ENCODE results near the gene CACNA1D. TPM values are rescaled to one million over a fixed set of nuclear protein-coding genes. Genes with fewer than 3 reads are reported as not detected.
A peak's percentile ranks its signal among the peaks of the same experiment; 100 is the strongest.

Gene CACNA1D
- total and polyA plus RNA-seq, 2 donors from 2014 or later = 3.7 to 35.7 TPM

DNA sequence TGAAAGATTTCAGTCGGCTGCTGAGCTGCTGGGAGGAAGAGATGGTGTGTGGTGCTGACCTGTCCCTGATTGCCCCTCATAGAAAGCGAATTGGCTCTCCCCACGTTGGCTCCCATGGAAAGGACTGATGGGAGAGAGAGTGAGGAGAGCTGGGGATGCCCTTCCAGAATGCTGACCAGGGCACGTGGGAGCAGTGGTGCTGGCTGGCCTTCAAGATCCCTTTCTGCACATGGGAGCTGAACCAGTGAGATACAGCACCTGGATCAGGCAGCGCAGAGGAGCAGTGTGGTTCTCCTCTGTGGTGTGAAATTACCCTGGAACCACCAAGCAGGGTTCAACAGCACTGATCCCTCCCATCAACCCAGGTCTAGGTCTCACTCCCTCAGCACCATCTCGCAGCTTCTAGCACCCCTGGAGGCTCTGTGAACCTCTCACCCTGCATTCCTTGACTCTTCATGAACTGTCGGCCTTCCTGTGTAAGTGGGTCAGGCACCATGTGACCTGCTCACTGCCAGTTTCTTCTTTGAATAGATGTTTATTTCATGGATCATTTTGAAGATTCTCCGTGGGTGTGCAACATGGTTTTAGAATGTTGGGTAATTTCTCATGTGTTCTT is 55.7 kb downstream of the CACNA1D start:
- Histone ChIP-seq H3K36me3 (ENCODE audit: control insufficient read depth in 2 of 3, insufficient read depth in 3 of 3, low read length in 3 of 3) (no peaks in the 10 kb centered on the region), H3K4me3 (ENCODE audit: low read length in 3 of 3) (no peak overlapping the region), H3K4me1 (ENCODE audit: control insufficient read depth in 2 of 3, insufficient read depth in 2 of 3, low read depth in 1 of 3, low read length in 3 of 3) (peaks cover 0 to 20% (median 14%) of the 10 kb centered on the region in 3 donors), H3K27ac (ENCODE audit: low read depth in 2 of 2, low read length in 2 of 2) (no peak overlapping the region), H3K9ac (ENCODE audit: low read length in 3 of 3) (no peak overlapping the region), H3K9me3 (ENCODE audit: control insufficient read depth in 2 of 3, insufficient read depth in 1 of 3, low read length in 3 of 3) (no peaks in the 10 kb centered on the region), H3K27me3 (ENCODE audit: control insufficient read depth, insufficient read depth, low read length) (no peaks in the 10 kb centered on the region)
- FAIRE-seq (no peak), DNase-seq (no peak)
- intact Hi-C loops (cut with DNase I) = no loop called here
- TF ChIP-seq, protein P1, sequence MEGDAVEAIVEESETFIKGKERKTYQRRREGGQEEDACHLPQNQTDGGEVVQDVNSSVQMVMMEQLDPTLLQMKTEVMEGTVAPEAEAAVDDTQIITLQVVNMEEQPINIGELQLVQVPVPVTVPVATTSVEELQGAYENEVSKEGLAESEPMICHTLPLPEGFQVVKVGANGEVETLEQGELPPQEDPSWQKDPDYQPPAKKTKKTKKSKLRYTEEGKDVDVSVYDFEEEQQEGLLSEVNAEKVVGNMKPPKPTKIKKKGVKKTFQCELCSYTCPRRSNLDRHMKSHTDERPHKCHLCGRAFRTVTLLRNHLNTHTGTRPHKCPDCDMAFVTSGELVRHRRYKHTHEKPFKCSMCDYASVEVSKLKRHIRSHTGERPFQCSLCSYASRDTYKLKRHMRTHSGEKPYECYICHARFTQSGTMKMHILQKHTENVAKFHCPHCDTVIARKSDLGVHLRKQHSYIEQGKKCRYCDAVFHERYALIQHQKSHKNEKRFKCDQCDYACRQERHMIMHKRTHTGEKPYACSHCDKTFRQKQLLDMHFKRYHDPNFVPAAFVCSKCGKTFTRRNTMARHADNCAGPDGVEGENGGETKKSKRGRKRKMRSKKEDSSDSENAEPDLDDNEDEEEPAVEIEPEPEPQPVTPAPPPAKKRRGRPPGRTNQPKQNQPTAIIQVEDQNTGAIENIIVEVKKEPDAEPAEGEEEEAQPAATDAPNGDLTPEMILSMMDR (IDR thresholded peaks at IDR 0.05; ENCODE audit: borderline replicate concordance, extremely low read depth, insufficient read depth) = no peak

DNA sequence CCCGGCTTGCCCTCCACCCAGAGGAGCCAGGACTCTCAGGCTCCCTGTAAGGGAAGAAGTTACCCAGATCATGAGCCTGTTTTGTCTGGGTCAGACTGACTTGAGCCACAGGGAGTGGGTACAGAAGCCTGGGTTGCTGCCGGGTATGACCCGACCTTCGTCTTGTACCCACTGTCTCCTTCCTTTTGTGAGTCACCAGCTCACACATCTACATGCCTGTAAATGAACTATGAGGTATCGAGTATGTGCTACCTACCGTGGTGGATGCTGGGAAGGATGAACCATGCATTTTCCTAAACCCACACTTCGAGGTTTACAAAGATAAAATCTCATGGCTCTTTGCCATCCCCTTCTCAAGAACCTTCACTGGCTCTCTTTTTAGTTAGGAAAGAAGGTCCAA is 56.9 kb downstream of the CACNA1D start:
- Histone ChIP-seq H3K4me1 (ENCODE audit: control insufficient read depth in 2 of 3, insufficient read depth in 2 of 3, low read depth in 1 of 3, low read length in 3 of 3) (peaks cover 0 to 20% (median 9%) of the 10 kb centered on the region in 3 donors), H3K36me3 (ENCODE audit: control insufficient read depth in 2 of 3, insufficient read depth in 3 of 3, low read length in 3 of 3) (no peaks in the 10 kb centered on the region), H3K27ac (ENCODE audit: low read depth in 2 of 2, low read length in 2 of 2) (peak overlapping the region in 1 of 2 donors; percentile 26), H3K4me3 (ENCODE audit: low read length in 3 of 3) (no peak overlapping the region), H3K27me3 (ENCODE audit: control insufficient read depth, insufficient read depth, low read length) (no peaks in the 10 kb centered on the region), H3K9me3 (ENCODE audit: control insufficient read depth in 2 of 3, insufficient read depth in 1 of 3, low read length in 3 of 3) (no peaks in the 10 kb centered on the region), H3K9ac (ENCODE audit: low read length in 3 of 3) (no peak overlapping the region)
- intact Hi-C loops (cut with DNase I) = no loop called here
- no peak for DNase-seq
- TF ChIP-seq, protein P1 (IDR thresholded peaks at IDR 0.05; ENCODE audit: borderline replicate concordance, extremely low read depth, insufficient read depth) = no peak
- no peak for FAIRE-seq

DNA sequence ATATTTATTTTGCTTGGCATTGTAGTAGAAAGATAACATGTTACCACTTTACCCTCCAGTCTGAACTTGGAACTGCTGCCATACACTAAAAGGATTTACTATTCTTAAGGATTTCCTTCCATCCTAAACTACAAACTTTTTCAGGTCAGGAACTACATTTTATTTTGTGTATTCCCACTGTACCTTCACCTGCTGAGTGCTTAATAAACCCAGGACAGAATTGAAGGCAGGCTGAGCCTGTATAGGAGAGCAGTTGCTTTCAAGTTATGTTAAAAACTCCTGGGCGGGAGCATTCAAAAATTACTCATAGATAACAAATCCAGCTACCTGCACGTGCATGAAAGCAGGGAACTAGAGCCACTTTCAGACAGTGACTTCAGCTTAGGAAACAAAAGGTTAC is 58.3 kb downstream of the CACNA1D start:
- DNase-seq (peak in 2 of 5 donors; percentile 34 to 36), FAIRE-seq (no peak)
- H3K4me1 ChIP-seq (ENCODE audit: control insufficient read depth in 2 of 3, insufficient read depth in 2 of 3, low read depth in 1 of 3, low read length in 3 of 3) = peaks cover 0 to 20% (median 9%) of the 10 kb centered on the region in 3 donors
- intact Hi-C loops (cut with DNase I) = no loop called here
- no peaks in the 10 kb centered on the region for H3K27me3 ChIP-seq (ENCODE audit: control insufficient read depth, insufficient read depth, low read length)
- no peaks in the 10 kb centered on the region for H3K36me3 ChIP-seq (ENCODE audit: control insufficient read depth in 2 of 3, insufficient read depth in 3 of 3, low read length in 3 of 3)
- H3K9ac ChIP-seq (ENCODE audit: low read length in 3 of 3) = no peak overlapping the region
- no peaks in the 10 kb centered on the region for H3K9me3 ChIP-seq (ENCODE audit: control insufficient read depth in 2 of 3, insufficient read depth in 1 of 3, low read length in 3 of 3)
- TF ChIP-seq, protein P1 (IDR thresholded peaks at IDR 0.05; ENCODE audit: borderline replicate concordance, extremely low read depth, insufficient read depth) = no peak
- no peak overlapping the region for H3K27ac ChIP-seq (ENCODE audit: low read depth in 2 of 2, low read length in 2 of 2)
- H3K4me3 ChIP-seq (ENCODE audit: low read length in 3 of 3) = no peak overlapping the region

All from kidney (tissue), 14 donors.